HUES6 (cell line): Measurements from ENCODE around the gene LGALS8.
"Not testable (repeated sequence)": the region's sequence is repeated elsewhere in the genome, so short reads cannot be mapped to it uniquely, and the experiment has no call there.

Experiments used
- H3K27ac ChIP-seq: 2 replicates; pipeline ENCODE4 v1.7.0; 2013; ENCODE audit warnings: low read depth, mild to moderate bottlenecking, low read length, inconsistent platforms
- H3K27me3 ChIP-seq: 2 replicates; pipeline ENCODE4 v1.6.1; 2013; ENCODE audit warnings: low read length; ENCODE audit not compliant: control insufficient read depth, insufficient read depth
- H3K36me3 ChIP-seq: 2 replicates; pipeline ENCODE4 v1.6.1; 2013; ENCODE audit warnings: low read length; ENCODE audit not compliant: control insufficient read depth, insufficient read depth
- H3K4me1 ChIP-seq: 2 replicates; pipeline ENCODE4 v1.6.1; 2013; ENCODE audit warnings: low read length; ENCODE audit not compliant: control insufficient read depth, insufficient read depth
- H3K4me3 ChIP-seq: 2 replicates; pipeline ENCODE4 v1.5.1; 2013; ENCODE audit warnings: low read depth, low read length
- H3K9ac ChIP-seq: one replicate; pipeline ENCODE4 v1.6.1; 2013; ENCODE audit warnings: mild to moderate bottlenecking, low read length
- H3K9me3 ChIP-seq: 2 replicates; pipeline ENCODE4 v1.6.1; 2013; ENCODE audit warnings: low read depth, low read length; ENCODE audit not compliant: control insufficient read depth, insufficient read depth

LGALS8 gene

GRCh38 chr1:236561976-236562375, 38.2 kb downstream of the LGALS8 start:
- Histone ChIP-seq H3K9me3 (no peaks in the 10 kb centered on the region), H3K36me3 (peaks cover 97% of the 10 kb centered on the region), H3K4me1 (no peaks in the 10 kb centered on the region), H3K27me3 (no peaks in the 10 kb centered on the region), H3K27ac (no peak overlapping the region), H3K9ac (no peak overlapping the region), H3K4me3 (no peak overlapping the region)

DNA sequence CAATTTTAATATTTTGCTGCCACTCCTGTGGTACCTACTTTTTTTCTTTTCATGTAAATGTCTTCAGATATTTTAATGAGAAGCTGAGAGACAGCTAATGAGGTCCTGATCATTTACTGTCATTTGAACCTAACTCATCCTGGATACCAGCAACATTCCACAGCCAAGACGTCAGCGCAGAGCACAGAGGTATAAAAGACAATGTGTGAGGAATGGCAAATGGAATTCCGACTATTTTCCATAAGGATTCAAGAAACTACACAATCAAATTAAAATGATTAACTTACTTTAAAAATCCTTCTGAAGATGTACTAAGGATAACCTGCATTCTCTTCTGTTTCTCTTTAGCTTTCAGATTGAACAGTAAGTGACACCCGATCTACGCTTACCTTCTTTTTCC, 41.7 kb downstream of the LGALS8 start:
- Histone ChIP-seq H3K27ac (no peak overlapping the region), H3K9me3 (no peaks in the 10 kb centered on the region), H3K4me1 (no peaks in the 10 kb centered on the region), H3K27me3 (no peaks in the 10 kb centered on the region), H3K9ac (no peak overlapping the region), H3K4me3 (no peak overlapping the region), H3K36me3 (peaks cover 95% of the 10 kb centered on the region)

DNA sequence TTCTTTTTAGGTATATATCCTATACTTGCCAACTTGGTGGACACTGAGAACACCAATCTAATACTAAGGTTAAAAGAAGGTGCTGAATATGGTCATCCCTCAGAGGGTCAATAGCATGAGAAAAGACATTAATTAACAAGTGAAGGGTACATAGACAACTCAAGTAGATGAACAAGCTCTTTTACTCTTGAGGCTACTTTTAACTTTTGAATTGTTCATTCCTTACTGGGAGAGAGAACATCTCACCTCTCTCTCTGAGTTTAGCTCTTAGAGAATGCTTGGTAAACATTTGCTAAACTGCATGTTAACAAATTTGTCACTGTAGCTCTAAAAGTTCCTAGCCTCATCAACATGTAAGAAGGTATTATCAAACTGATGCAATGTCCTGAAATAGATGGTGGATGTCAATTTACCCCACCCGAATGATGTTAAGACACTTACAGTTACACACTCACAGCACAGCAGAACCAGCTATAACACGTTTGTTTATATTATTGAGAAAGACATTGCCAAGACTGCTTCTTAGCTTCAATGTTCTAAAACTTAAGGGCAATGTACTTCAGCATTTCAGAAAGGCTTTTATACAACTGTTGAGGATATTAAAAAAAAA, 44.6 kb downstream of the LGALS8 start:
- Histone ChIP-seq H3K4me3 (no peak overlapping the region), H3K27me3 (no peaks in the 10 kb centered on the region), H3K9ac (no peak overlapping the region), H3K36me3 (peaks cover 96% of the 10 kb centered on the region), H3K4me1 (no peaks in the 10 kb centered on the region), H3K9me3 (no peaks in the 10 kb centered on the region), H3K27ac (no peak overlapping the region)

DNA sequence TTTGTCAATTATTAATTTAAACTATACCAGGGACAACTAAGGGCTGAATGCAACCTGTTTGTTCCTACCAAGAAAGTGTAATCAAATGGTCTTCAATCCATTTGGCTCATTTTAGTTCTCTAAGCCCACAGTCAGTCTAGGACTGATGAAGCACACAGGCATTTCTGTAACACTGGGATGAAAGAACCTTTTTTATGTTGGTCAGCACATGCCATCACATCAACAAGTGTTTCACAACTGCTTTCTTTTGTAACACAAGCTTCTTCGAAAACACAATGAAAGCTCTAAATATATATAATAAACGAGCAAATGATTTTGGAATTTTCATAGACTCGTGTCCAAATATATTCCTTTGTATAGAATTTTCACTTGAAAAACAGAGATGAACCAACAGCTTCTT, 51.7 kb downstream of the LGALS8 start:
- Histone ChIP-seq H3K4me3 (no peak overlapping the region), H3K27me3 (no peaks in the 10 kb centered on the region), H3K9me3 (no peaks in the 10 kb centered on the region), H3K4me1 (no peaks in the 10 kb centered on the region), H3K9ac (no peak overlapping the region), H3K27ac (no peak overlapping the region), H3K36me3 (peaks cover 95% of the 10 kb centered on the region)

DNA sequence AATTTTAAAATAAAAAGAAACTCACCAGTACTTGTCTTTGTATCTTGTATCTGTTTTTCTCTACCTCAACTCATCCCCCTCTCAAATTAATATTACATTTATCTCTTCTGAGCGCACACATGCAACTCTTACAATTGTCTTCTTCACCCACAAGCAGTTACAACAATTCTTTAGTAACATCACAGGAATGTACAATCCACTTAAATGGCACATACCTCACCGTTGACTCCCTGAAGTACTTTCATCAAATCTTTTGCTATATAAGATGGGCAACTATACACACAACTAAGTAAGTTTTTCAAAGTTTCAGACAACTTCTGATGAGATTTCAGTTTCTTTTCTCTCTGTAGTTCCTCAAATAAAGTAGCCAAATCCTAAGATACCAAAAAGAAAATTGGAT, 52.2 kb downstream of the LGALS8 start:
- Histone ChIP-seq H3K9ac (no peak overlapping the region), H3K27ac (no peak overlapping the region; the same call in 1 of the 2 replicates), H3K27me3 (no peaks in the 10 kb centered on the region)

GRCh38 chr1:236577041-236577440, 53.3 kb downstream of the LGALS8 start:
- H3K27ac ChIP-seq, H3K4me1 ChIP-seq, H3K4me3 ChIP-seq, H3K9me3 ChIP-seq, H3K27me3 ChIP-seq, H3K9ac ChIP-seq: not testable (repeated sequence)
- H3K36me3 ChIP-seq, result peaks cover 92% of the 10 kb centered on the region

More for the DNA sequence above, 52.2 kb downstream of the LGALS8 start:
- H3K4me1 ChIP-seq, result no peaks in the 10 kb centered on the region
- peaks cover 93% of the 10 kb centered on the region for H3K36me3 ChIP-seq
- no peaks in the 10 kb centered on the region for H3K9me3 ChIP-seq
- no peak overlapping the region for H3K4me3 ChIP-seq

DNA sequence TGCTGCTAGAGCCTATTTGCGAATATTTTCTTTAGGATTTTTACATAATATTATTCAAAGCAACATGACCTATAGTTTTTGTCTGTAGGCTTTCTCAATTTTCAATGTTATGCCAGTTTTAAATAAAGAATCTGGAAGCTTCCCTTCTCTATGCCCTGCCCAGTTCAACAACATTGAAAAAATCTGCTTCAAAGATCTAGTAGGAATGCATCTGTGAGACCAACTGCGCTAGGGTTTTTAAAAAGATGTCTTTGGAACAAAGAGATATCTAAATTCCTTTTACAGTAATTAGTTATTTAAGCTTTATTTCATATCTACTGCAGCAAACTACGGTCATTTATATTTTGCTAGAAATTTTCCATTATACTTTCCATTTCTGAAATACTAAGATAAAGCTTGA, 54.9 kb downstream of the LGALS8 start:
- H3K27ac ChIP-seq, result no peak overlapping the region
- H3K9me3 ChIP-seq, result no peaks in the 10 kb centered on the region
- no peaks in the 10 kb centered on the region for H3K4me1 ChIP-seq
- H3K36me3 ChIP-seq, result peaks cover 89% of the 10 kb centered on the region
- H3K9ac ChIP-seq, result no peak overlapping the region
- no peaks in the 10 kb centered on the region for H3K27me3 ChIP-seq
- H3K4me3 ChIP-seq, result no peak overlapping the region

DNA sequence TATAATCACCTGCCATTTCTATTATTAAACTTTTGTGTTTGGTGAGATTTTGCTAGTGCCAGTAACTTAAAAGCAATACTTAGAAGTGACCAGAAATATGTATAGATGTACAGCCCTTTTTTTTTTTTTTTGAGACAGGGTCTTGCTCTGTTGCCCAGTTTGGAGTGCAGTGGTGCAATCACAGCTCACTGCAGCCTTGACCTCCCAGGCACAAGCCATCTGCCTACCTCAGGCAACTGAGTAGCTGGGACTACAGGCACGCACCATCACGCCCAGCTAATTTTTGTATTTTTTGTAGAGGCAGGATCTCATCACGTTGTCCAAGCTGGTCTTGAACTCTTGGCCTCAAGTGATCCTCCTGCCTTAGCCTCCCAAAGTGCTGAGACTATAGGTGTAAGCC, 56.6 kb downstream of the LGALS8 start:
- H3K9me3 ChIP-seq, H3K4me3 ChIP-seq, H3K9ac ChIP-seq, H3K4me1 ChIP-seq, H3K27me3 ChIP-seq, H3K27ac ChIP-seq: not testable (repeated sequence)
- H3K36me3 ChIP-seq, result peaks cover 89% of the 10 kb centered on the region

DNA sequence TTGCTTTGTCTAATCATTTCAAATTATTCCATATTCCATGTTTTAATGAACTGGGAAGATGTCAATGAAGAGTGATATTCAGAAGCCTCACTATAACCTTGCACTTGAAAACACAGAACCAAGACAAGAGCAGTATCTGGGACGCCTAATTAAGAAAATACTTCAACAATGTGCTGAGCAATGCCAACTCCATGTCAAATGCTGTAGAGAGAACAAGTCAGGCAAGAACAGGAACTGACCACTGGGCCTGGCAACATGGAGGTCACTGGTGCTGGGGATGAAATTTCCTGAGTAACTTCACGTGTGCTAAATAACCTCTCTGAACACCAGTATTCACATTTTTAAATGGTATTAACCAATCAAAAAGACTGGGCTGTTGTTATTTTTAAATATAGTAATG, 57.7 kb downstream of the LGALS8 start:
- no peak overlapping the region for H3K4me3 ChIP-seq
- H3K9me3 ChIP-seq, result no peaks in the 10 kb centered on the region
- no peaks in the 10 kb centered on the region for H3K4me1 ChIP-seq
- H3K27me3 ChIP-seq, result no peaks in the 10 kb centered on the region
- no peak overlapping the region for H3K9ac ChIP-seq
- peaks cover 88% of the 10 kb centered on the region for H3K36me3 ChIP-seq
- H3K27ac ChIP-seq, result no peak overlapping the region

GRCh38 chr1:236589531-236589930, 65.7 kb downstream of the LGALS8 start:
- H3K27ac ChIP-seq, result no peak overlapping the region

DNA sequence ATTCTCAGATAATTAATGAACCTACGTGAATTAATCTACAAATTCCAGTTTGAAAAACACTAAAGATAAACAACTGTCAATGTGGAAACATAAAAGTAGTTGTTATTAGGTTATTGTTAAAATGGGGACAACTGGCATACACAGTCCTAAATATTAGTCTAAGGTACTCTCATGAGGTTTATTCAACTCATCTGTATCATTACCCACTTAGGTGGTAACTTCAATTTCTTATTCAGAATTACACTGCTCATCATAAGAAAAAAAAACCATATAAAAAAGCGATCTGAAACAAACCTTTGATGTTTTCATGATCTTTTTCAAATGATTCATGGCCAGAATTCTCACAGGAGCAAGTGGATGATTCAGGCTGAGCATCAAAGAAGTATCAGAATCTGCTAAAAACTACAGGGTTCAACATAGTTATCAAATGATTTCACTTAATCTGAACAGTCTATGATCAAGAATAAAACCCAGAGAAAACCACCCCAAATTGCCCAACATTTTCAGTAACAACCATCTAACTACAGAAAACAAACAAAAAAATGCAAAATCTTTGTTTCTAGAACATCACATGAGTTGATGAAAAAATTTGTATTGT, 66.9 kb downstream of the LGALS8 start:
- Histone ChIP-seq H3K4me3 (no peak overlapping the region), H3K4me1 (no peaks in the 10 kb centered on the region), H3K9me3 (no peaks in the 10 kb centered on the region), H3K9ac (no peak overlapping the region), H3K27me3 (no peaks in the 10 kb centered on the region), H3K27ac (no peak overlapping the region), H3K36me3 (peaks cover 95% of the 10 kb centered on the region)

More at GRCh38 chr1:236589531-236589930, 65.7 kb downstream of the LGALS8 start:
- H3K4me3 ChIP-seq, result no peak overlapping the region
- no peak overlapping the region for H3K9ac ChIP-seq
- H3K36me3 ChIP-seq, result peaks cover 95% of the 10 kb centered on the region
- H3K9me3 ChIP-seq, result no peaks in the 10 kb centered on the region
- H3K27me3 ChIP-seq, result no peaks in the 10 kb centered on the region
- no peaks in the 10 kb centered on the region for H3K4me1 ChIP-seq
